Measurements from ENCODE around the gene BCLAF1. TPM values are rescaled to one million over a fixed set of nuclear protein-coding genes. Genes with fewer than 3 reads are reported as not detected.

The BCLAF1 gene
- polyA plus RNA-seq, 1 donor from 2014 or later: 151 TPM

GRCh38 chr6:136213012-136213539 is 76.6 kb downstream of the BCLAF1 start:
- no peak for TF ChIP-seq RAD21 (conservative IDR thresholded peaks at IDR 0.05)
- TF ChIP-seq POLR2AphosphoS5 (IDR thresholded peaks at IDR 0.05): no peak
- no peak for TF ChIP-seq TAF1 (IDR thresholded peaks at IDR 0.05; ENCODE audit: low read depth)
- no peak for TF ChIP-seq MXI1 (conservative IDR thresholded peaks at IDR 0.05; ENCODE audit: poor library complexity, severe bottlenecking)
- TF ChIP-seq EZH2 (IDR thresholded peaks at IDR 0.05; ENCODE audit: borderline replicate concordance, insufficient read depth, low read length, poor library complexity, severe bottlenecking): no peak
- no peak for TF ChIP-seq REST (IDR thresholded peaks at IDR 0.05; ENCODE audit: borderline replicate concordance)
- no peak for TF ChIP-seq CTCF (IDR thresholded peaks at IDR 0.05; ENCODE audit: poor library complexity, severe bottlenecking)
- TF ChIP-seq EP300 (conservative IDR thresholded peaks at IDR 0.05; ENCODE audit: poor library complexity, severe bottlenecking): no peak
- no peak for TF ChIP-seq SMC3 (conservative IDR thresholded peaks at IDR 0.05; ENCODE audit: poor library complexity)
- H3K79me2 ChIP-seq (replicated peaks; ENCODE audit: insufficient read depth, low read length): no peaks in the 10 kb centered on the region
- no peaks in the 10 kb centered on the region for H4K20me1 ChIP-seq (ENCODE audit: insufficient read depth)
- H3F3A ChIP-seq (ENCODE audit: insufficient read depth, low read length, poor library complexity, severe bottlenecking): no peaks in the 10 kb centered on the region
- H3K4me3 ChIP-seq (ENCODE audit: low read length): no peak overlapping the region
- no peak overlapping the region for H2AFZ ChIP-seq (ENCODE audit: low read depth, low read length)
- H3K4me2 ChIP-seq (ENCODE audit: low read length): no peak overlapping the region
- no peak overlapping the region for H3K9ac ChIP-seq (ENCODE audit: low read length)
- no peak overlapping the region for H3K27ac ChIP-seq (ENCODE audit: low read length)
- H3K9me2 ChIP-seq (ENCODE audit: insufficient read depth, low read length): no peaks in the 10 kb centered on the region
- no peaks in the 10 kb centered on the region for H3K36me3 ChIP-seq (ENCODE audit: insufficient read depth, low read length)
- no peaks in the 10 kb centered on the region for H3K9me3 ChIP-seq (ENCODE audit: low read length)
- no peaks in the 10 kb centered on the region for H3K27me3 ChIP-seq (ENCODE audit: insufficient read depth, low read depth, low read length)

- Histone ChIP-seq H3K9me3 (ENCODE audit: low read length) (no peaks in the 10 kb centered on the region), H3K9ac (ENCODE audit: low read length) (no peak overlapping the region), H3K27me3 (ENCODE audit: insufficient read depth, low read depth, low read length) (no peaks in the 10 kb centered on the region), H2AFZ (ENCODE audit: low read depth, low read length) (no peak overlapping the region), H3K4me2 (ENCODE audit: low read length) (no peak overlapping the region), H3K9me2 (ENCODE audit: insufficient read depth, low read length) (no peaks in the 10 kb centered on the region), H3F3A (ENCODE audit: insufficient read depth, low read length, poor library complexity, severe bottlenecking) (no peaks in the 10 kb centered on the region), H3K27ac (ENCODE audit: low read length) (no peak overlapping the region), H3K4me3 (ENCODE audit: low read length) (no peak overlapping the region), H3K36me3 (ENCODE audit: insufficient read depth, low read length) (no peaks in the 10 kb centered on the region), H4K20me1 (ENCODE audit: insufficient read depth) (no peaks in the 10 kb centered on the region), H3K79me2 (replicated peaks; ENCODE audit: insufficient read depth, low read length) (no peaks in the 10 kb centered on the region)
- no peak for TF ChIP-seq REST (IDR thresholded peaks at IDR 0.05; ENCODE audit: borderline replicate concordance)
- no peak for TF ChIP-seq EP300 (conservative IDR thresholded peaks at IDR 0.05; ENCODE audit: poor library complexity, severe bottlenecking)
- no peak for TF ChIP-seq TAF1 (IDR thresholded peaks at IDR 0.05; ENCODE audit: low read depth)
- no peak for TF ChIP-seq RAD21 (conservative IDR thresholded peaks at IDR 0.05)
- no peak for TF ChIP-seq MXI1 (conservative IDR thresholded peaks at IDR 0.05; ENCODE audit: poor library complexity, severe bottlenecking)
- TF ChIP-seq CTCF (IDR thresholded peaks at IDR 0.05; ENCODE audit: poor library complexity, severe bottlenecking): no peak
- no peak for TF ChIP-seq SMC3 (conservative IDR thresholded peaks at IDR 0.05; ENCODE audit: poor library complexity)
- no peak for TF ChIP-seq EZH2 (IDR thresholded peaks at IDR 0.05; ENCODE audit: borderline replicate concordance, insufficient read depth, low read length, poor library complexity, severe bottlenecking)
- no peak for TF ChIP-seq POLR2AphosphoS5 (IDR thresholded peaks at IDR 0.05)
Measured at GRCh38 chr6:136212608-136213007, 77.0 kb downstream of the BCLAF1 start.

All from neural cell (in vitro differentiated cells).